ENCODE data around the gene PCNX4. TPM values are rescaled to one million over a fixed set of nuclear protein-coding genes. Genes with fewer than 3 reads are reported as not detected.

Gene PCNX4
- total and polyA plus RNA-seq, 2 donors (not counting 1 experiment from before 2014, with no cell fraction given): 57.8 to 95.0 TPM

GRCh38 chr14:60170948-60171347 is 79.2 kb downstream of the PCNX4 start:
- H3K27ac ChIP-seq (ENCODE audit: insufficient read depth, low read length): no peak overlapping the region
- no peak overlapping the region for H2AFZ ChIP-seq (ENCODE audit: low read length)
- DNase-seq (ENCODE audit: low read depth in 2 of 2): no peak
- no peak overlapping the region for H3K4me3 ChIP-seq (replicated peaks in 1 of 4; ENCODE audit: control extremely low read depth in 1 of 4, insufficient read depth in 1 of 4, low read depth in 3 of 4, low read length in 4 of 4)
- no peaks in the 10 kb centered on the region for H3K27me3 ChIP-seq (ENCODE audit: control insufficient read depth, insufficient read depth, low read length)
- H3K36me3 ChIP-seq (ENCODE audit: control insufficient read depth, insufficient read depth, low read length): no peaks in the 10 kb centered on the region
- no peaks in the 10 kb centered on the region for H3K79me2 ChIP-seq (ENCODE audit: control insufficient read depth, insufficient read depth, low read length)
- H3K9me3 ChIP-seq (ENCODE audit: control insufficient read depth, insufficient read depth, low read depth, low read length): no peaks in the 10 kb centered on the region
- no peaks in the 10 kb centered on the region for H4K20me1 ChIP-seq (ENCODE audit: control insufficient read depth, extremely low read depth, insufficient read depth, low read length)
- H3K4me2 ChIP-seq (ENCODE audit: extremely low read depth, insufficient read depth, low read length): no peak overlapping the region
- TF ChIP-seq, protein P1, sequence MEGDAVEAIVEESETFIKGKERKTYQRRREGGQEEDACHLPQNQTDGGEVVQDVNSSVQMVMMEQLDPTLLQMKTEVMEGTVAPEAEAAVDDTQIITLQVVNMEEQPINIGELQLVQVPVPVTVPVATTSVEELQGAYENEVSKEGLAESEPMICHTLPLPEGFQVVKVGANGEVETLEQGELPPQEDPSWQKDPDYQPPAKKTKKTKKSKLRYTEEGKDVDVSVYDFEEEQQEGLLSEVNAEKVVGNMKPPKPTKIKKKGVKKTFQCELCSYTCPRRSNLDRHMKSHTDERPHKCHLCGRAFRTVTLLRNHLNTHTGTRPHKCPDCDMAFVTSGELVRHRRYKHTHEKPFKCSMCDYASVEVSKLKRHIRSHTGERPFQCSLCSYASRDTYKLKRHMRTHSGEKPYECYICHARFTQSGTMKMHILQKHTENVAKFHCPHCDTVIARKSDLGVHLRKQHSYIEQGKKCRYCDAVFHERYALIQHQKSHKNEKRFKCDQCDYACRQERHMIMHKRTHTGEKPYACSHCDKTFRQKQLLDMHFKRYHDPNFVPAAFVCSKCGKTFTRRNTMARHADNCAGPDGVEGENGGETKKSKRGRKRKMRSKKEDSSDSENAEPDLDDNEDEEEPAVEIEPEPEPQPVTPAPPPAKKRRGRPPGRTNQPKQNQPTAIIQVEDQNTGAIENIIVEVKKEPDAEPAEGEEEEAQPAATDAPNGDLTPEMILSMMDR (conservative IDR thresholded peaks at IDR 0.05 in 1 of 2, IDR thresholded peaks at IDR 0.05 in 1 of 2; ENCODE audit: low read depth in 1 of 2, low read length in 2 of 2): no peak
- no peak for TF ChIP-seq EZH2 (IDR thresholded peaks at IDR 0.05; ENCODE audit: low read length, missing control alignments)
- H3K4me1 ChIP-seq (ENCODE audit: control insufficient read depth, extremely low read depth, insufficient read depth, low read length): no peaks in the 10 kb centered on the region
- no peak overlapping the region for H3K9ac ChIP-seq (ENCODE audit: insufficient read depth, low read length)

DNA sequence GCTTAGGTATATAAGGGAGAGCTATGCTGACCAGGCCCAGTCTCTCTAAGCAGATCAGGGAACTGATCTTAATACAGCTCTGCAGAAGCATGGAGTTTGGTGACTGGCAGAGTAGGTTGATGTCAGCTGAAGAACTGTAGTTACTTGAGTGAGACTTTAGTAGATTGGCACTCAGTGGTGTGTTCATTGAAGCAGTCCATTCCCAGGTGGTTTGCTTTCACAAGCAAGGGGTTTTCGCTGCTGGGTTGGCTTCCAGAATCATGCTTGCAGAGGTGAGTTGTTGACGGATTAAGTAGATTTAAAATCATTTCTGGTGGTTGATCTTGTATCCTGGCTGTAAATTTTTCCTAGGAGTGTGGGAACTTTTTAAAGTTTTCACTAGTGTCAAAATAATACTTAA is 80.0 kb downstream of the PCNX4 start:
- no peak overlapping the region for H2AFZ ChIP-seq (ENCODE audit: low read length)
- no peak overlapping the region for H3K27ac ChIP-seq (ENCODE audit: insufficient read depth, low read length)
- H3K36me3 ChIP-seq (ENCODE audit: control insufficient read depth, insufficient read depth, low read length): no peaks in the 10 kb centered on the region
- TF ChIP-seq, protein P1 (conservative IDR thresholded peaks at IDR 0.05 in 1 of 2, IDR thresholded peaks at IDR 0.05 in 1 of 2; ENCODE audit: low read depth in 1 of 2, low read length in 2 of 2): no peak
- no peak for TF ChIP-seq EZH2 (IDR thresholded peaks at IDR 0.05; ENCODE audit: low read length, missing control alignments)
- no peak overlapping the region for H3K9ac ChIP-seq (ENCODE audit: insufficient read depth, low read length)
- no peaks in the 10 kb centered on the region for H4K20me1 ChIP-seq (ENCODE audit: control insufficient read depth, extremely low read depth, insufficient read depth, low read length)
- no peaks in the 10 kb centered on the region for H3K27me3 ChIP-seq (ENCODE audit: control insufficient read depth, insufficient read depth, low read length)
- no peaks in the 10 kb centered on the region for H3K4me1 ChIP-seq (ENCODE audit: control insufficient read depth, extremely low read depth, insufficient read depth, low read length)
- H3K4me2 ChIP-seq (ENCODE audit: extremely low read depth, insufficient read depth, low read length): no peak overlapping the region
- no peaks in the 10 kb centered on the region for H3K9me3 ChIP-seq (ENCODE audit: control insufficient read depth, insufficient read depth, low read depth, low read length)
- no peak for DNase-seq (ENCODE audit: low read depth in 2 of 2)
- no peak overlapping the region for H3K4me3 ChIP-seq (replicated peaks in 1 of 4; ENCODE audit: control extremely low read depth in 1 of 4, insufficient read depth in 1 of 4, low read depth in 3 of 4, low read length in 4 of 4)
- no peaks in the 10 kb centered on the region for H3K79me2 ChIP-seq (ENCODE audit: control insufficient read depth, insufficient read depth, low read length)

DNA sequence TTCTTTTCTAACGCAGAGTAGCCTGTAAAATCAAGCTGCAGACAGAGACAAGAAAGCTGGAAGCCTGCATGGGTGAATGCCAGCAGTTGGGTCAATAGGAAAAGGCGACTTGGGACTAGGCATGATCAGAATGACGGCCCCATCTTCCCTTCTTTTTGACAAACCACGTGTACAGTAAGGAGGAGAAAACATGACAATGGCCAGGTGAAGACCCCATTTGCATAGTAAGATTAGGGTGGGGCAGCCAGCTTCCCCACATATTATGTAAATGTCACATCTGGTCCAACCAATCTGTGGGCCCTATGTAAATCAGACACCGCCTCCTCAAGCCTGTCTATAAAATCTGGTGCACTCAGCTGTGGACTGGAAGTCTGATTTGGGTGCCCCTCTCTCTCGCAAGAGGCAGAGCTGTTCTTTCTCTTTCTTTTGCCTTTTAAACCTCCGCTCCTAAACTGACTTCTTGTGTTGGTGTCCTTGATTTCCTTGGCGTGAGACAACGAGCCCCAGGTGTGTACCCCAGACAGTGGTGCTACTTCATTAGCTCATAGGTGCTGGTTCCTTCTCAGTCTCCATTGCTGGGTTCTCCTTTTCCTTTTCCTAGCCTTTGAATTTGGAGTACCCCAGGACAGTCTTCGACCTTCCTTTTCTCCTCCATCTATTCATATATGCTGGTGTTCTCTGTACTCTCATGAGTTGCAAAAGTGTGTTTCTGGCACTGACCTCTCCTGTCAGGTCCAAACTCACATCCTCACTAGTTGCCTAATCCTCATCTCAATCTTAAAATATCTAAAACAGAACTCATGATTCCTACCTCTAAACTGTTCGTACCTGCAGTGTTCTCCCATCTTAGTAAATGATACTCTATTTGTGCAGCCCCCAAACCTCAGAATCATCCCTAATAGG is 82.9 kb downstream of the PCNX4 start:
- H3K27ac ChIP-seq (ENCODE audit: insufficient read depth, low read length): no peak overlapping the region
- no peak overlapping the region for H3K9ac ChIP-seq (ENCODE audit: insufficient read depth, low read length)
- peaks cover 2% of the 10 kb centered on the region for H3K4me1 ChIP-seq (ENCODE audit: control insufficient read depth, extremely low read depth, insufficient read depth, low read length)
- no peaks in the 10 kb centered on the region for H4K20me1 ChIP-seq (ENCODE audit: control insufficient read depth, extremely low read depth, insufficient read depth, low read length)
- no peak for DNase-seq (ENCODE audit: low read depth in 2 of 2)
- no peaks in the 10 kb centered on the region for H3K79me2 ChIP-seq (ENCODE audit: control insufficient read depth, insufficient read depth, low read length)
- no peak overlapping the region for H3K4me2 ChIP-seq (ENCODE audit: extremely low read depth, insufficient read depth, low read length)
- H3K9me3 ChIP-seq (ENCODE audit: control insufficient read depth, insufficient read depth, low read depth, low read length): no peaks in the 10 kb centered on the region
- H3K27me3 ChIP-seq (ENCODE audit: control insufficient read depth, insufficient read depth, low read length): no peaks in the 10 kb centered on the region
- no peaks in the 10 kb centered on the region for H3K36me3 ChIP-seq (ENCODE audit: control insufficient read depth, insufficient read depth, low read length)
- no peak overlapping the region for H3K4me3 ChIP-seq (replicated peaks in 1 of 4; ENCODE audit: control extremely low read depth in 1 of 4, insufficient read depth in 1 of 4, low read depth in 3 of 4, low read length in 4 of 4)
- TF ChIP-seq EZH2 (IDR thresholded peaks at IDR 0.05; ENCODE audit: low read length, missing control alignments): no peak
- TF ChIP-seq, protein P1 (conservative IDR thresholded peaks at IDR 0.05 in 1 of 2, IDR thresholded peaks at IDR 0.05 in 1 of 2; ENCODE audit: low read depth in 1 of 2, low read length in 2 of 2): no peak
- H2AFZ ChIP-seq (ENCODE audit: low read length): no peak overlapping the region

All from fibroblast of lung (primary cell).